Measurements from ENCODE around the gene ZMAT5.

ZMAT5 gene

DNA sequence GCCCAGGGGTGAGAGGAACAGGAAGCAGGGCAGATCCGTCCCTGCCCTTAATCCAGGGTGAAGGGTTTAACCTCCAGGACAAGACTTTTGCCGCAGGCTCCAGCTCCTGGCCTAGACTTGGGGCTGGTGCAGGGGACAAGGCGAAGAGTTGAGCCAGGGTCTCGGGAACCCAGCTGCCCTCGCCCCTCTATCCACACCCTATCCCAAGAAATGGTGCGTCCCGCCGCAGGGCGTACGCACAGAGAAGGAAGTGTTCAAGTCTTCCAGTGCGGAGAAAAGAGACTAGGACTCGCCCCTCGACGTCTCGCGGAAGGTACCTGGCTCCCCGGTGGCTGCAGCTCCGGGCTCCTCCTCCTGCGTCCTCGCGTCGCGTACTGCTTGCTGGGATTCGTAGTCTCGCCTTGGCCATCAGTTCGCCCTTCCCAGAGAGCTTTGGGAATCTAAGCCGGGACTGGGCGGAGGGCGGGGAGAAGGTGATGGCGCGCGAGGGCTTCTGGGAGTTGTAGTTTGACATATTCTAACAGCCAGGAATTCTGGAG lies at the start of gene ZMAT5:
Gene ZMAT5, minus strand, starts transcription at position 376 of the 539 bp plus-strand sequence. CDS start 18,463 bp downstream, outside the sequence.
- TF ChIP-seq, protein P1, sequence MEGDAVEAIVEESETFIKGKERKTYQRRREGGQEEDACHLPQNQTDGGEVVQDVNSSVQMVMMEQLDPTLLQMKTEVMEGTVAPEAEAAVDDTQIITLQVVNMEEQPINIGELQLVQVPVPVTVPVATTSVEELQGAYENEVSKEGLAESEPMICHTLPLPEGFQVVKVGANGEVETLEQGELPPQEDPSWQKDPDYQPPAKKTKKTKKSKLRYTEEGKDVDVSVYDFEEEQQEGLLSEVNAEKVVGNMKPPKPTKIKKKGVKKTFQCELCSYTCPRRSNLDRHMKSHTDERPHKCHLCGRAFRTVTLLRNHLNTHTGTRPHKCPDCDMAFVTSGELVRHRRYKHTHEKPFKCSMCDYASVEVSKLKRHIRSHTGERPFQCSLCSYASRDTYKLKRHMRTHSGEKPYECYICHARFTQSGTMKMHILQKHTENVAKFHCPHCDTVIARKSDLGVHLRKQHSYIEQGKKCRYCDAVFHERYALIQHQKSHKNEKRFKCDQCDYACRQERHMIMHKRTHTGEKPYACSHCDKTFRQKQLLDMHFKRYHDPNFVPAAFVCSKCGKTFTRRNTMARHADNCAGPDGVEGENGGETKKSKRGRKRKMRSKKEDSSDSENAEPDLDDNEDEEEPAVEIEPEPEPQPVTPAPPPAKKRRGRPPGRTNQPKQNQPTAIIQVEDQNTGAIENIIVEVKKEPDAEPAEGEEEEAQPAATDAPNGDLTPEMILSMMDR (IDR thresholded peaks at IDR 0.05; ENCODE audit: control insufficient read depth, insufficient read depth, low read depth, low read length, missing control alignments): no peak
- H3K4me3 ChIP-seq (ENCODE audit: control insufficient read depth, low read depth, low read length): peak within 1 kb of the TSS; percentile 92
- peak; percentile 79 for DNase-seq (ENCODE audit: low read depth)

GRCh38 chr22:29816539-29816938 lies 49.7 kb upstream of the ZMAT5 start:
- DNase-seq (ENCODE audit: low read depth): no peak
- TF ChIP-seq, protein P1 (IDR thresholded peaks at IDR 0.05; ENCODE audit: control insufficient read depth, insufficient read depth, low read depth, low read length, missing control alignments): no peak
- no peak overlapping the region for H3K4me3 ChIP-seq (ENCODE audit: control insufficient read depth, low read depth, low read length)

- DNase-seq (ENCODE audit: low read depth): no peak
- TF ChIP-seq, protein P1 (IDR thresholded peaks at IDR 0.05; ENCODE audit: control insufficient read depth, insufficient read depth, low read depth, low read length, missing control alignments): no peak
- no peak overlapping the region for H3K4me3 ChIP-seq (ENCODE audit: control insufficient read depth, low read depth, low read length)
Observed at GRCh38 chr22:29816128-29816527, 49.3 kb upstream of the ZMAT5 start.

DNA sequence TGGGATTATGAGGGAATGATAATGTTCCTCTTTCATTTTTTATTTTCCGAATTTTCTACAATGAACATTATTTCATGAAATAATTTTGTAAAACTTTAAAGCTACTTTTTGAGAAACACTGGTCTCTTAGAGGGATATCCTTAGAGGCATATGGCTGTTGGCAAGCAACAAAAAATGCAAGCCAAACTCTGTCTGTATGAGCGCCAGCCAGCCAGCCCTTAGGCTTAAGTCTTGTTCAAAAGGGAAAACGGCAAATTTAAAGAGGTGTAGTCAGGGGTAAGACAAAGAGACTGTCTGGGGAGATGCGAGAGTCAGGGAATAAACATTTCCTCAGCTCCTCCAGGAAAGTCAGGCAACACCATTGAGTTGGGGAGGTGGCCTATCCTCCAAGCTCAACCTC lies 48.8 kb upstream of the ZMAT5 start:
- TF ChIP-seq, protein P1 (IDR thresholded peaks at IDR 0.05; ENCODE audit: control insufficient read depth, insufficient read depth, low read depth, low read length, missing control alignments): no peak
- no peak overlapping the region for H3K4me3 ChIP-seq (ENCODE audit: control insufficient read depth, low read depth, low read length)
- DNase-seq (ENCODE audit: low read depth): no peak

GRCh38 chr22:29814003-29814402 lies 47.2 kb upstream of the ZMAT5 start:
- TF ChIP-seq, protein P1 (IDR thresholded peaks at IDR 0.05; ENCODE audit: control insufficient read depth, insufficient read depth, low read depth, low read length, missing control alignments): no peak
- H3K4me3 ChIP-seq (ENCODE audit: control insufficient read depth, low read depth, low read length): no peak overlapping the region
- no peak for DNase-seq (ENCODE audit: low read depth)

DNA sequence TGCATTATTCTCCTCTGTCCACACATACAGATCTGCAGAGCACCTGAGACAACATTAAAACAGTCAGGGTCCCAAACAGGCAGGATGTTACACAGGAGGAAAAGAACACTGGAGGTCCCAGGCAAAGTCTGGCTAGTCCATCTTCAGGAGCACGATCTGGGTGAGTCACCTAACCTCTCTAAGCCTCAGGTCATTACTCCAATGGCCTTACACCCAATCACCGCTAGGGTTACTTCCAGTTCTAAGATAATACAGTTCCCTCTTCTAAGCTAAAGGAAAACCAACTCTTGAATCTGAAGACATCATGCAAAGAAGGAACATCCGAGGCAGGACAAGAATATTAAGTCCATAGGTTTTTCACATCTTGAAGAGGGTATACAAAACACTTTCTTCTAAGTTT lies 46.8 kb upstream of the ZMAT5 start:
- DNase-seq (ENCODE audit: low read depth): no peak
- no peak overlapping the region for H3K4me3 ChIP-seq (ENCODE audit: control insufficient read depth, low read depth, low read length)
- TF ChIP-seq, protein P1 (IDR thresholded peaks at IDR 0.05; ENCODE audit: control insufficient read depth, insufficient read depth, low read depth, low read length, missing control alignments): no peak

- no peak for DNase-seq (ENCODE audit: low read depth)
- TF ChIP-seq, protein P1 (IDR thresholded peaks at IDR 0.05; ENCODE audit: control insufficient read depth, insufficient read depth, low read depth, low read length, missing control alignments): no peak
- no peak overlapping the region for H3K4me3 ChIP-seq (ENCODE audit: control insufficient read depth, low read depth, low read length)
Observed at GRCh38 chr22:29813126-29813525, 46.3 kb upstream of the ZMAT5 start.
